Measurements from ENCODE around the gene TENM4.

TENM4 gene

GRCh38 chr11:78905756-78906155 is 535.1 kb downstream of the TENM4 start:
- DNase-seq (ENCODE audit: low spot score): no peak
- no peak for TF ChIP-seq CTCF (IDR thresholded peaks at IDR 0.05; ENCODE audit: extremely low read depth, missing control alignments)

GRCh38 chr11:78902771-78903507 is 537.9 kb downstream of the TENM4 start:
- no peak for DNase-seq (ENCODE audit: low spot score)
- TF ChIP-seq CTCF (IDR thresholded peaks at IDR 0.05; ENCODE audit: extremely low read depth, missing control alignments): no peak

GRCh38 chr11:78901831-78902230 is 539.0 kb downstream of the TENM4 start:
- DNase-seq (ENCODE audit: low spot score): no peak
- no peak for TF ChIP-seq CTCF (IDR thresholded peaks at IDR 0.05; ENCODE audit: extremely low read depth, missing control alignments)

GRCh38 chr11:78898266-78898775 is 542.5 kb downstream of the TENM4 start:
- DNase-seq (ENCODE audit: low spot score): no peak
- TF ChIP-seq CTCF (IDR thresholded peaks at IDR 0.05; ENCODE audit: extremely low read depth, missing control alignments): no peak

- TF ChIP-seq CTCF (IDR thresholded peaks at IDR 0.05; ENCODE audit: extremely low read depth, missing control alignments): no peak
- DNase-seq (ENCODE audit: low spot score): no peak
Measured at GRCh38 chr11:78893996-78894395, 546.8 kb downstream of the TENM4 start.

- DNase-seq (ENCODE audit: low spot score): no peak
- no peak for TF ChIP-seq CTCF (IDR thresholded peaks at IDR 0.05; ENCODE audit: extremely low read depth, missing control alignments)
Measured at GRCh38 chr11:78889698-78890097, 551.1 kb downstream of the TENM4 start.

GRCh38 chr11:78886616-78887015 is 554.2 kb downstream of the TENM4 start:
- no peak for DNase-seq (ENCODE audit: low spot score)
- TF ChIP-seq CTCF (IDR thresholded peaks at IDR 0.05; ENCODE audit: extremely low read depth, missing control alignments): no peak

Measured in GM20000 (cell line).